Measurements from ENCODE around the gene MRAS. TPM values are rescaled to one million over a fixed set of nuclear protein-coding genes. Genes with fewer than 3 reads are reported as not detected.

MRAS gene
- polyA plus RNA-seq, 1 donor (not counting 4 experiments of a cell fraction or from before 2014, with no cell fraction given): 7.7 TPM

GRCh38 chr3:138308783-138309182 is 39.6 kb upstream of the MRAS start:
- Histone ChIP-seq H3K4me1 (ENCODE audit: control insufficient read depth, extremely low read depth, insufficient read depth, low read length) (no peaks in the 10 kb centered on the region), H2AFZ (ENCODE audit: control insufficient read depth, low read length) (no peak overlapping the region), H3K9me1 (ENCODE audit: control insufficient read depth, extremely low read depth, insufficient read depth, low read length) (no peaks in the 10 kb centered on the region), H3K9me3 (ENCODE audit: control insufficient read depth, low read depth, low read length) (peaks cover 3% of the 10 kb centered on the region), H3K9ac (ENCODE audit: control insufficient read depth, extremely low read depth, insufficient read depth, low read length) (no peak overlapping the region), H3K27ac (ENCODE audit: control insufficient read depth, insufficient read depth, low read length) (no peak overlapping the region), H3K36me3 (ENCODE audit: control insufficient read depth in 2 of 2, extremely low read depth in 1 of 2, insufficient read depth in 2 of 2, low read length in 2 of 2) (no peaks in the 10 kb centered on the region), H4K20me1 (ENCODE audit: control insufficient read depth, extremely low read depth, insufficient read depth, low read length) (no peaks in the 10 kb centered on the region), H3K27me3 (ENCODE audit: control insufficient read depth, extremely low read depth, insufficient read depth, low read length) (no peaks in the 10 kb centered on the region), H3K79me2 (ENCODE audit: control insufficient read depth, insufficient read depth, low read length) (no peaks in the 10 kb centered on the region), H3K4me2 (ENCODE audit: control insufficient read depth, extremely low read depth, insufficient read depth, low read depth, low read length) (no peak overlapping the region), H3K4me3 (ENCODE audit: control insufficient read depth in 2 of 3, extremely low read depth in 1 of 3, insufficient read depth in 2 of 3, low read depth in 1 of 3, low read length in 3 of 3) (no peak overlapping the region)
- DNase-seq (ENCODE audit: low read depth, low spot score): no peak
- dilution Hi-C loops (cut with MboI; ENCODE audit: extremely low pct_ligation_motif_present, low sequenced_read_pairs): no loop called here
- TF ChIP-seq EZH2 (IDR thresholded peaks at IDR 0.05; ENCODE audit: low read length) (no peak), CTCF (optimal IDR thresholded peaks at IDR 0.05 in 1 of 3, IDR thresholded peaks at IDR 0.05 in 1 of 3, conservative IDR thresholded peaks at IDR 0.05 in 1 of 3; ENCODE audit: extremely low read depth in 1 of 3, insufficient read depth in 2 of 3, low read length in 3 of 3) (no peak)
- FAIRE-seq: no peak

DNA sequence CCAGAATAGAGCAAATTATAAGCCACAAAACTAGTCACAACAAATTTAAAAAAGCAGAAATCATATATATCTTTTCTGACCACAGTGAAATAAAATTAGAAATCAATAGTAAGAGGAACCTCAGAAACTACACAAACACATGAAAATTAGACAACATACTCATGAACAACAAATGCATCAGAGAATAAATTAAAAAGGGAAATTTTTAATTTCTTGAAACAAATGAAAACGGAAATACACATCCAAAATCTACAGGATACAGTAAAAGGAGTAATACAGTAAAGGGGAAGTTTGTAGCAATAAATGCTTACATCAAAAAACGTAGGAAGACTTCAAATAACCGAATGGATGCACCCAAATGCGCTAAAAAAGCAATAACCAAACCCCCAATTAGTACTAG is 37.9 kb upstream of the MRAS start:
- no peaks in the 10 kb centered on the region for H3K27me3 ChIP-seq (ENCODE audit: control insufficient read depth, extremely low read depth, insufficient read depth, low read length)
- FAIRE-seq (no peak), DNase-seq (ENCODE audit: low read depth, low spot score) (no peak)
- dilution Hi-C loops (cut with MboI; ENCODE audit: extremely low pct_ligation_motif_present, low sequenced_read_pairs): no loop called here
- H3K9me3 ChIP-seq (ENCODE audit: control insufficient read depth, low read depth, low read length): peaks cover 3% of the 10 kb centered on the region
- H3K4me1 ChIP-seq (ENCODE audit: control insufficient read depth, extremely low read depth, insufficient read depth, low read length): peaks cover 4% of the 10 kb centered on the region
- no peaks in the 10 kb centered on the region for H3K9me1 ChIP-seq (ENCODE audit: control insufficient read depth, extremely low read depth, insufficient read depth, low read length)
- no peak overlapping the region for H3K27ac ChIP-seq (ENCODE audit: control insufficient read depth, insufficient read depth, low read length)
- H4K20me1 ChIP-seq (ENCODE audit: control insufficient read depth, extremely low read depth, insufficient read depth, low read length): no peaks in the 10 kb centered on the region
- H3K4me2 ChIP-seq (ENCODE audit: control insufficient read depth, extremely low read depth, insufficient read depth, low read depth, low read length): no peak overlapping the region
- no peak overlapping the region for H3K9ac ChIP-seq (ENCODE audit: control insufficient read depth, extremely low read depth, insufficient read depth, low read length)
- no peak overlapping the region for H2AFZ ChIP-seq (ENCODE audit: control insufficient read depth, low read length)
- TF ChIP-seq CTCF (optimal IDR thresholded peaks at IDR 0.05 in 1 of 3, IDR thresholded peaks at IDR 0.05 in 1 of 3, conservative IDR thresholded peaks at IDR 0.05 in 1 of 3; ENCODE audit: extremely low read depth in 1 of 3, insufficient read depth in 2 of 3, low read length in 3 of 3): no peak
- TF ChIP-seq EZH2 (IDR thresholded peaks at IDR 0.05; ENCODE audit: low read length): no peak
- H3K4me3 ChIP-seq (ENCODE audit: control insufficient read depth in 2 of 3, extremely low read depth in 1 of 3, insufficient read depth in 2 of 3, low read depth in 1 of 3, low read length in 3 of 3): no peak overlapping the region
- H3K36me3 ChIP-seq (ENCODE audit: control insufficient read depth in 2 of 2, extremely low read depth in 1 of 2, insufficient read depth in 2 of 2, low read length in 2 of 2): no peaks in the 10 kb centered on the region
- H3K79me2 ChIP-seq (ENCODE audit: control insufficient read depth, insufficient read depth, low read length): no peaks in the 10 kb centered on the region
